IPS-18a (cell line): Measurements from ENCODE around the gene EBF4.
"Not testable (repeated sequence)": the region's sequence is repeated elsewhere in the genome, so short reads cannot be mapped to it uniquely, and the experiment has no call there.

Experiments
- H3K27ac ChIP-seq: one replicate; pipeline ENCODE4 v1.5.1; 2013; ENCODE audit warnings: low read length
- H3K27me3 ChIP-seq: one replicate; pipeline ENCODE4 v1.6.1; 2013; ENCODE audit warnings: mild to moderate bottlenecking, low read length; ENCODE audit not compliant: control insufficient read depth, insufficient read depth
- H3K36me3 ChIP-seq: one replicate; pipeline ENCODE4 v1.6.1; 2013; ENCODE audit warnings: low read depth, low read length; ENCODE audit not compliant: control insufficient read depth
- H3K4me1 ChIP-seq: one replicate; pipeline ENCODE4 v1.6.1; 2013; ENCODE audit warnings: low read depth, low read length; ENCODE audit not compliant: control insufficient read depth
- H3K4me3 ChIP-seq: one replicate; pipeline ENCODE4 v1.5.1; 2013; ENCODE audit warnings: low read length
- H3K9ac ChIP-seq: one replicate; pipeline ENCODE4 v1.6.1; 2013; ENCODE audit warnings: mild to moderate bottlenecking, low read length, moderate library complexity
- H3K9me3 ChIP-seq: one replicate; pipeline ENCODE4 v1.6.1; 2013; ENCODE audit warnings: low read depth, low read length; ENCODE audit not compliant: control insufficient read depth

The EBF4 gene

DNA sequence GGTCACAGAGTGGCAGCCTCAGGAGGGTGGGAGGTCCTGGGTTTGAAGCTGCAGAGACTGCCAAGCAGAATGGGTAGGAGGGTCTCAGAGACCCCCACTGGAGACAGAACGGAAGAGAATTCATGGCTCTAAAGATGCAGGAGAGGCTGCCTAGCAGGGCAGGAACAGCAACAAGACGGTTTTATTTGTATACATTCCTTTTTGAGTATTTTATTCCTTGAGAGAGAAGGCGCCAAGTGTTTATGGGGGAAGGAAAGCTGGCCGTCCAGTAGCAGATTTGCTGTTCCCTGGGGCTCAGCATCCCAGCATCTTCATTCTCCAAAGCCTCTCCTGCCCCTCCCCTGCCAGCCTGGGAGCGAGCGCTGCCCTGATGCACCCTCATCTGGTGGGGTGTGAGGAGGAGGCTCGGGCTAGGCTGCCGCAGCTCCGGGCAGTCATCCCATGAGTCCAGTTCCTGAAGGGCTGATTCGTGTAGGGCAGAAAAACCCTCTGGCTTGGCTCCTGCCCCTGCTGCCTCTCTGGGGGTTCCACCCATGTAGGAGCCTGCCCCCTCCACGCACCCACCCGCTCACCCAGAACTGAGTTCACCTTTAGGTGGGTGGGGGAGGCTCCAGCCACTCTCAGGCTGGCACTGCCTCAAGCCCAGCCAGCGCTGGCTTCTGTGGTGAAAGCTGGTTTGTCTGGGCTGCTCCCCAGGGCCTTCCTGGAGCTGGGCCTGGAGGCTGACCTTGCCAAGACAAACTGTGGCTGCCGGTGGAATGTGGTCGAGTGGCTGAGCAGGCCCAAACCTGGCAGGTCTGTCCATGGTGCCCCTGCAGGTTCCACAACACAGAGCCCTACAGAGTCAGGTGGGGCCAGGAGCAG is 75.4 kb downstream of the EBF4 start:
- no peak overlapping the region for H3K4me3 ChIP-seq
- no peaks in the 10 kb centered on the region for H3K36me3 ChIP-seq
- no peak overlapping the region for H3K27ac ChIP-seq
- H3K4me1 ChIP-seq, result no peaks in the 10 kb centered on the region
- no peak overlapping the region for H3K9ac ChIP-seq
- no peaks in the 10 kb centered on the region for H3K27me3 ChIP-seq
- H3K9me3 ChIP-seq, result no peaks in the 10 kb centered on the region

DNA sequence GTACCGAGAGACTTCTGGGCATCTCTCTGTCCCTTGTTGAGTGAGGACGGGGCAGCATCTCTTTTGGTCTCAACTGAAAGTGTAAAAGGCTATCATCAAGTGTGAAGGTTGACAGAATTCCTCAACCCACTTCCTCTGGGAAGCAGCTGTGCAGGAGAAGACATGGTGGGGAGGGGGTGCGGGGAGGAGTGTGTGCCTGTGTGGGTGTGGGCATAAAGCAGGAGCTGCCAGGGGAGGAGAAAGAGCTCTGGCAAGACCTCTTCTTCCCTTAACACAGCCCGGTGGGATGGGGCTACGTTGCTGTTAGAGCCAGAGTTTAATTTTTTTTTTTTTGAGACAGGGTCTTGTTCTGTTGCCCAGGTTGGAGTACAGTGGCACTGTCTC is 76.0 kb downstream of the EBF4 start:
- Histone ChIP-seq H3K4me3 (no peak overlapping the region), H3K27ac (no peak overlapping the region), H3K27me3 (no peaks in the 10 kb centered on the region), H3K9ac (no peak overlapping the region), H3K9me3 (no peaks in the 10 kb centered on the region), H3K36me3 (no peaks in the 10 kb centered on the region), H3K4me1 (no peaks in the 10 kb centered on the region)

DNA sequence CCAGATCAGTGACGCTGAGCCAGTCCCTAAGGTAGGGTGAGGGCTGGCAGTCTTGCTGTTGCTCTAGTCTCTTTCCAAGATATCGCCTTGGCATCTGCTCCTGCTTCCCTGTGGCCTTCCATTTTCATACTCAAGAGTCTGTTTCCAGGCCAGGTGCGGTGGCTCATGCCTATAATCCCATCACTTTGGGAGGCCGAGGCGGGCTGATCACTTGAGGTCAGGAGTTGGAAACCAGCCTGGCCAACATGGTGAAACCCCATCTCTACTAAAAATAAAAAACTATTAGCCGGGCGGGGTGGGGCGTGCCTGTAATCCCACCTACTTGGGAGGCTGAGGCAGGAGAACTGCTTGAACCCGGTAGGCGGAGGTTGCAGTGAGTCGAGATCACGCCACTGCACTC is 77.5 kb downstream of the EBF4 start:
- H3K36me3 ChIP-seq, H3K27ac ChIP-seq, H3K27me3 ChIP-seq: not testable (repeated sequence)

DNA sequence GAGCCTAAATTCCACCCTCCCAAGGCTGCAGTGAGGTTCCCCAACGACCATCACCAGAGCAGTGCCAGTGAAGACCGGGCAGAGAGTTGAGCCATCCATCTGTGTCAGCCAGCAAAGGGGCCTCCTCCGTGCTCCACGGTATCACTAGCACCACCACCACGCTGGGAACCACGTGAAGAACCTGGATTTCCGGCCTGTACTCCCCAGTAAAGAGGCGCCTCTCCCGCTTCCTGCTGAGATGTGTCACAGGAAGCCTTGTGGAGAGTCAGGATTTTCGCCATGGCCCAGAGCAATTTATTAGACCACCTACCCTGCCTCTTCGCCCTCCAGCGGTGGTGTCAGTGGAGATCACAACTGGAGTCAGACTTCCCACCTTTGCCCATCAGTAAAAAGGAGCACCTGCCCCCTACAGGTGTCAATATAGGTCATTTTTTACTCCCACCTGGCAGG is 79.1 kb downstream of the EBF4 start:
- Histone ChIP-seq H3K27ac (no peak overlapping the region), H3K9me3 (no peaks in the 10 kb centered on the region), H3K4me1 (no peaks in the 10 kb centered on the region), H3K9ac (no peak overlapping the region), H3K36me3 (no peaks in the 10 kb centered on the region), H3K27me3 (no peaks in the 10 kb centered on the region), H3K4me3 (no peak overlapping the region)

More for the DNA sequence above, 77.5 kb downstream of the EBF4 start:
- not testable (repeated sequence) for H3K9ac ChIP-seq, H3K9me3 ChIP-seq, H3K4me3 ChIP-seq, H3K4me1 ChIP-seq

- no peak overlapping the region for H3K9ac ChIP-seq
- no peak overlapping the region for H3K27ac ChIP-seq
- H3K4me3 ChIP-seq, result no peak overlapping the region
- H3K36me3 ChIP-seq, result no peaks in the 10 kb centered on the region
- H3K4me1 ChIP-seq, result no peaks in the 10 kb centered on the region
- no peaks in the 10 kb centered on the region for H3K27me3 ChIP-seq
- no peaks in the 10 kb centered on the region for H3K9me3 ChIP-seq
Measured at GRCh38 chr20:2773812-2774211, 81.2 kb downstream of the EBF4 start.

GRCh38 chr20:2775139-2775538 is 82.6 kb downstream of the EBF4 start:
- Histone ChIP-seq H3K27me3 (no peaks in the 10 kb centered on the region), H3K36me3 (no peaks in the 10 kb centered on the region), H3K9me3 (no peaks in the 10 kb centered on the region), H3K9ac (no peak overlapping the region), H3K27ac (no peak overlapping the region), H3K4me3 (no peak overlapping the region), H3K4me1 (no peaks in the 10 kb centered on the region)

- Histone ChIP-seq H3K27me3 (no peaks in the 10 kb centered on the region), H3K36me3 (no peaks in the 10 kb centered on the region)
Measured at GRCh38 chr20:2778602-2779321, 86.2 kb downstream of the EBF4 start.

DNA sequence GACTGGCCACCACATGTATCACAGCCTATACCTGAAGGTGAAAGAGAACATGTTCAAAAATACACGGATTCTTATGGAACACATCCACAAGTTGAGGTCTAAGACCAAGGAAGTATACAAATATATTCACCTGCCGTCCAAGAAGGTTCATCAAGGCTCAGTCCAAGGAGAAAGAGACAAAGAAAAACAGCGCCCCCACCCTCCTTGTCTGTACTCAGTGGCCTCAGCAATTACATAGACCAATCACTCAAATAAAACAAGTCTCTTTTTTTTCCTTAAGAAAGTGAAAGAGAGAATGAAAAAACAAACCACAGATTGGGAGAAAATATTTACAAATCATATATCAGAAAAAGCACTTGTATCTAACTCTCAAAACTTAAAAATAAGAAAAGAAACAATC is 88.4 kb downstream of the EBF4 start:
- no peaks in the 10 kb centered on the region for H3K27me3 ChIP-seq
- H3K9me3 ChIP-seq, result no peaks in the 10 kb centered on the region
- no peaks in the 10 kb centered on the region for H3K4me1 ChIP-seq
- H3K9ac ChIP-seq, result no peak overlapping the region
- no peak overlapping the region for H3K27ac ChIP-seq
- H3K36me3 ChIP-seq, result no peaks in the 10 kb centered on the region
- H3K4me3 ChIP-seq, result no peak overlapping the region

More at GRCh38 chr20:2778602-2779321, 86.2 kb downstream of the EBF4 start:
- H3K27ac ChIP-seq, result no peak overlapping the region
- no peak overlapping the region for H3K9ac ChIP-seq
- H3K4me1 ChIP-seq, result no peaks in the 10 kb centered on the region
- H3K4me3 ChIP-seq, result no peak overlapping the region
- no peaks in the 10 kb centered on the region for H3K9me3 ChIP-seq

DNA sequence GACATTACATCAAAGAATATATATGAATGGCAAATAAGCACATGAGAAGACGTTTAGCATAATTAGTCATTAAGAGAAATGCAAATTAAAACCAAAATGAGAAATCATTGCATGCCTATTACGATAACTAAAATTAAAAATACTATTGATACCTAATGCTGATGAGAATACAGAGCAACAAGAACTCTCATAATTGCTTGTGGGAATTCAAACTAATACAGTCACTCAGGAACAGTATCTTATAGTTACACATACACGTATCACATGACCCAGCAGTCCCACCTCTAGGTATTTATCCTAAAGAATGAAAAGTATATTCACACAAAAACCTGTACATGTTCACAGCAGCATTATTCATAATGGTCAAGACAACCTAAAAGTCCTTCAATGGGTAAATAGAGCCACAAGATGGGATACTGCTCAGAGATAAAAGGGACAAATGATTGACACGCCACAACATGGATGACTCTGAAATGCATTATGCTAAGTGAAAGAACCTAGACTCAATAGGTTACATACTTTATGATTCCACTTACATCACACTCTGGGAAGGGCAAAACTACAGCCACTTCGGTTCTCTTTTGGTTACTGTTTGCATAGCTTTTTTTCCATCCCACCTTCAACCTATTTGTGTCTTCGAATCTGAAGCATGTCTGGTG is 91.5 kb downstream of the EBF4 start:
- Histone ChIP-seq H3K4me3 (no peak overlapping the region), H3K27me3 (no peaks in the 10 kb centered on the region), H3K9me3 (no peaks in the 10 kb centered on the region), H3K27ac (no peak overlapping the region), H3K36me3 (no peaks in the 10 kb centered on the region), H3K9ac (no peak overlapping the region), H3K4me1 (no peaks in the 10 kb centered on the region)

GRCh38 chr20:2793471-2793870 is 100.9 kb downstream of the EBF4 start:
- Histone ChIP-seq H3K27ac (no peak overlapping the region), H3K9ac (no peak overlapping the region), H3K27me3 (no peaks in the 10 kb centered on the region), H3K9me3 (no peaks in the 10 kb centered on the region), H3K36me3 (peaks cover 48% of the 10 kb centered on the region), H3K4me3 (no peak overlapping the region), H3K4me1 (no peaks in the 10 kb centered on the region)

- peaks cover 3% of the 10 kb centered on the region for H3K4me1 ChIP-seq
- H3K9ac ChIP-seq, result no peak overlapping the region
- H3K9me3 ChIP-seq, result no peaks in the 10 kb centered on the region
- H3K4me3 ChIP-seq, result no peak overlapping the region
- no peak overlapping the region for H3K27ac ChIP-seq
- peaks cover 48% of the 10 kb centered on the region for H3K36me3 ChIP-seq
- no peaks in the 10 kb centered on the region for H3K27me3 ChIP-seq
Measured at GRCh38 chr20:2794202-2794748, 101.7 kb downstream of the EBF4 start.
